ENCODE data around the gene FBN2. TPM values are rescaled to one million over a fixed set of nuclear protein-coding genes. Genes with fewer than 3 reads are reported as not detected.

FBN2 gene
- total RNA-seq, 1 experiment from 2014 or later: 0.08 TPM

DNA sequence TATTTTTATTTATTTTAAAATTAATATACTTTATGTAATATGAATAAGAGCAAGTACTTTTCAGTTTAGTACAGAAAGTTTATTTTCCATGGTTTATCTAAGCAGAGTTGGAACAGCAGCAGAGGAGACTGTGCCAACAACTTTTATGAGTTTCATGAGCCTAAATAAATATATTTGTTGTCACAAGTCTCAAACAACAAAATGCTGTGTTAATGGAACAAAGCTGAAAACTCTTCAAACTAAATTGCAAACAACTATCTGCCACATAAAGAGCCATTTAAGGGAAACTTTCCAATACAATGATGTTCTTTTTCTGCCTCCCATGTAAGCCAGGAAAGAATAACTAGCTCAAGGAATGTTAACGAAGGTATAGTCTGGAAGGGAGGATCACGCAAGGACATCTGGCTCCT lies 96.1 kb downstream of the FBN2 start:
- in situ Hi-C loops (cut with HindIII; ENCODE audit: low pct_unique_long_range_greater_than_20kb, low sequenced_read_pairs): no loop called here
- intact Hi-C loops (cut with micrococcal nuclease; ENCODE audit: unreplicated experiment): no loop called here
- POLR2A ChIA-PET: no interaction called here
- TF ChIP-seq POLR2AphosphoS5 (IDR thresholded peaks at IDR 0.05; ENCODE audit: low read depth, low read length): no peak
- TF ChIP-seq CTCF (IDR thresholded peaks at IDR 0.05): no peak
- no peak for TF ChIP-seq SIN3A (IDR thresholded peaks at IDR 0.05; ENCODE audit: borderline replicate concordance, insufficient read depth, low read depth, low read length)
- TF ChIP-seq TCF7L2 (IDR thresholded peaks at IDR 0.05; ENCODE audit: low read depth, low read length): no peak
- TF ChIP-seq REST (IDR thresholded peaks at IDR 0.05; ENCODE audit: insufficient read depth in 1 of 2, low read depth in 2 of 2, low read length in 1 of 2): no peak
- no peak for DNase-seq (ENCODE audit: low read depth, low spot score)
- Histone ChIP-seq H3K9me3 (ENCODE audit: control insufficient read depth, insufficient read depth, low read depth, low read length) (no peaks in the 10 kb centered on the region), H3K36me3 (ENCODE audit: control insufficient read depth, insufficient read depth, low read length) (no peaks in the 10 kb centered on the region), H3K4me3 (ENCODE audit: low read depth in 2 of 2, low read length in 2 of 2) (no peak overlapping the region), H3K27ac (ENCODE audit: low read length) (no peak overlapping the region), H3K4me1 (ENCODE audit: control insufficient read depth, insufficient read depth, low read length) (no peaks in the 10 kb centered on the region), H3K27me3 (ENCODE audit: control insufficient read depth, insufficient read depth, low read length) (no peaks in the 10 kb centered on the region)
- CTCF ChIA-PET: no interaction called here
- no TSS peak for BruUV-seq (replicated peaks)
- no peak for ATAC-seq

GRCh38 chr5:128441165-128441564 lies 96.9 kb downstream of the FBN2 start:
- TF ChIP-seq CTCF (IDR thresholded peaks at IDR 0.05): no peak
- in situ Hi-C loops (cut with HindIII; ENCODE audit: low pct_unique_long_range_greater_than_20kb, low sequenced_read_pairs): no loop called here

DNA sequence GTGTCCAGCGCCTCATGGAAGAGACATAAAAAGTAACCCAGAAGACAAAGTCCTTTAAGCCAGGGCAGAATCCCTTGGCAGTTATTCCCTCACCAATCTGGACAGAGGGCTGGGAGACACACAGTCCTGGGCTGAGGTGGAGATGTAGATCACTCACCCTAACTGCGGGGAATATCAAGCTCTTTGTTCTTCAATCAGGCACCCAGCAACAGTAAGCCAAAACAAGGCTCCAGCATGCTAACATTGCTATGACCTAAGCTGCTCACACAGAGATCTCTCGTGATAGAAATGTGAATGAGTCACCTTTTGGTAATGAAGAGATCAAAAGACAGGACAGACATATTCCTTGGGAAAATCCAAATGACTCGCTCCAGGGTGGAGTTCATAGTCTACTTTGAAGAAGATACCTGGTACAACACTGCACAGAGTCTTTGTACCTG lies 101.3 kb downstream of the FBN2 start:
- no peak for DNase-seq (ENCODE audit: low read depth, low spot score)
- TF ChIP-seq TCF7L2 (IDR thresholded peaks at IDR 0.05; ENCODE audit: low read depth, low read length): no peak
- no peak for TF ChIP-seq CTCF (IDR thresholded peaks at IDR 0.05)
- TF ChIP-seq REST (IDR thresholded peaks at IDR 0.05; ENCODE audit: insufficient read depth in 1 of 2, low read depth in 2 of 2, low read length in 1 of 2): no peak
- no peak for TF ChIP-seq SIN3A (IDR thresholded peaks at IDR 0.05; ENCODE audit: borderline replicate concordance, insufficient read depth, low read depth, low read length)
- no peak for TF ChIP-seq POLR2AphosphoS5 (IDR thresholded peaks at IDR 0.05; ENCODE audit: low read depth, low read length)
- in situ Hi-C loops (cut with HindIII; ENCODE audit: low pct_unique_long_range_greater_than_20kb, low sequenced_read_pairs) (no loop called here), intact Hi-C loops (cut with micrococcal nuclease; ENCODE audit: unreplicated experiment) (no loop called here)
- no TSS peak for BruUV-seq (replicated peaks)
- ChIA-PET CTCF (no interaction called here), POLR2A (no interaction called here)
- Histone ChIP-seq H3K36me3 (ENCODE audit: control insufficient read depth, insufficient read depth, low read length) (no peaks in the 10 kb centered on the region), H3K27ac (ENCODE audit: low read length) (no peak overlapping the region), H3K9me3 (ENCODE audit: control insufficient read depth, insufficient read depth, low read depth, low read length) (no peaks in the 10 kb centered on the region), H3K4me1 (ENCODE audit: control insufficient read depth, insufficient read depth, low read length) (no peaks in the 10 kb centered on the region), H3K4me3 (ENCODE audit: low read depth in 2 of 2, low read length in 2 of 2) (no peak overlapping the region), H3K27me3 (ENCODE audit: control insufficient read depth, insufficient read depth, low read length) (no peaks in the 10 kb centered on the region)
- ATAC-seq: no peak

More at GRCh38 chr5:128441165-128441564, 96.9 kb downstream of the FBN2 start:
- intact Hi-C loops (cut with micrococcal nuclease; ENCODE audit: unreplicated experiment): no loop called here
- Histone ChIP-seq H3K27ac (ENCODE audit: low read length) (no peak overlapping the region), H3K27me3 (ENCODE audit: control insufficient read depth, insufficient read depth, low read length) (no peaks in the 10 kb centered on the region), H3K4me1 (ENCODE audit: control insufficient read depth, insufficient read depth, low read length) (no peaks in the 10 kb centered on the region), H3K4me3 (ENCODE audit: low read depth in 2 of 2, low read length in 2 of 2) (no peak overlapping the region), H3K36me3 (ENCODE audit: control insufficient read depth, insufficient read depth, low read length) (no peaks in the 10 kb centered on the region), H3K9me3 (ENCODE audit: control insufficient read depth, insufficient read depth, low read depth, low read length) (no peaks in the 10 kb centered on the region)
- ChIA-PET POLR2A (no interaction called here), CTCF (no interaction called here)
- no TSS peak for BruUV-seq (replicated peaks)
- DNase-seq (ENCODE audit: low read depth, low spot score): no peak
- ATAC-seq: no peak
